Measurements from ENCODE around the gene DDX10.

GRCh38 chr11:108807262-108807661 lies 142.4 kb downstream of the DDX10 start:
- no peak for TF ChIP-seq FOXP2 (optimal IDR thresholded peaks at IDR 0.05; ENCODE audit: control extremely low read depth, extremely low read length, insufficient read depth)
- no peak for TF ChIP-seq POLR2AphosphoS5 (IDR thresholded peaks at IDR 0.05; ENCODE audit: borderline replicate concordance, low read depth, low read length)
